Fibroblast of skin of right biceps (primary cell): ENCODE results near the gene TRIM4.
A peak's percentile ranks its signal among the peaks of the same experiment; 100 is the strongest.
"Not testable (repeated sequence)": the region's sequence is repeated elsewhere in the genome, so short reads cannot be mapped to it uniquely, and the experiment has no call there.

Source experiments
- DNase-seq: peaks from one replicate; pipeline ENCODE4 v3.0.0-alpha.2; 2013

Gene TRIM4

DNA sequence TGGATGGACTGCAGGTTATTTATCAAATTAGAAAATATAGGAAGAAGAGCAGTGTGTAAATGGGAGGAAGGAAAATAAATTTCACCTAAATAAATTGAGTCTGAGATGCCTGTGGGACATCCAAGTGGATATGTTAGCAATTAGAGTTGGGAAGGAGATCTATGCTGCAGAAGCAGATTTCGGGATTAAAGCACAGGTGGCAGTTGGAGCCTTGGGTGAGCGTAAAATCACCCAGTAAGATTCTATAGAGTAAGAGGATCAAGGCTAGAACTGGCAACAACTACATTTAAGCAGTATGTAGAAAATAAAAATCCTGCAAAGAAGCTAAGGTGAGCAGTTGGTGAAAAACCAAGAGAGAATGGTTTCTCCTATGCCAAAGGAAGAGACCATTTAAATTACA lies 8.4 kb downstream of the TRIM4 start:
- no peak for DNase-seq

GRCh38 chr7:99901581-99901980 lies 17.7 kb downstream of the TRIM4 start:
- no peak for DNase-seq

DNA sequence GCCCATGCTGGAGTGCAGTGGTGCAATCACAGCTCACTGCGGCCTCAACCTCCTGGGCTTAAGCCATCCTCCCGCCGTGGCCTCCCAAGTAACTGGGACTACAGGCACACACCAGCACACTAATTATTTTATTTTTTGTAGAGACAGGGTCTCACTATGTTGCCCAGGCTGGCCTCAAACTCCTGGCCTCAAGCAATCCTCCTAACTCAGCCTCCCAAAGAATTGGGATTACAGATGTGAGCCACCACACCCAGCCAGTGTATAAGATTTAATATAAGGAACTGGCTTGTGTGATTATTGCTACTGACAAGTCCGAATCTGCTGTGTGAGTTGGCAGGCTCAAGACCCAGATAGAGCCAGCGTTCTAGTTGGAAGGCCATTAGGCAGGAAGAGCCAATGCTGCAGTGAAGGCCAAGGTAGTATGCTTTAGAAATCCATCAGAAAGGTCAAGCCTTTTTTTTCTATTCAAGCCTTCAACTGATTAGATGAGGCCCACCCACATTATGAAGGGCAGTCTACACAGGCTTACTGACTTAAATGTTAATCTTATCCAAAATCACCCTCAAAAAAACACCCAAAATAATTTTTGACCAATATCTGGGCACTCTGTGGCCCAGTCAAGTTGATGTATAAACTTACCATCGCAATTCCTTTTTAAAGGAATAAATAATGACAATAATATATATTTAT lies 19.4 kb downstream of the TRIM4 start:
- no peak for DNase-seq

GRCh38 chr7:99898836-99899235 lies 20.5 kb downstream of the TRIM4 start:
- no peak for DNase-seq

- no peak for DNase-seq
Measured at GRCh38 chr7:99898023-99898357, 21.3 kb downstream of the TRIM4 start.

GRCh38 chr7:99897322-99898022 lies 21.9 kb downstream of the TRIM4 start:
- no peak for DNase-seq

DNA sequence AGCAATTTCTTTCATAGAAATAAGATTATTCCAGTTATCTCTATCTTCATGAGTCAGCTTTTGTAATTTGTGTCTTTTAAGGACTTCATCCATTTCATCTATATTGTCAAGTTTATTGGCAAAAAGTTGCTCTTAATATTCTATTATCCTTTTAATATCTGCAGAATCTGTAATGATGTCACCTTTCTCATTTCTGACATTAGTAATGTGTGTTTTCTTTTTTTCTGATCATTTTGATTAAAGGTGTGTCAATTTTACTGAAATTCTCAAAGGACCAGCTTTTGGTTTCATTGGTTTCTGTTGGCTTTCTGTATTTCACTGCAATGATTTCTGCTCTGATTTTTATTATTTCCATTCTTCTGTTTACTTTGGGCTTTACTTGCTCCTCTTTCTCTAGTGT lies 24.6 kb downstream of the TRIM4 start:
- DNase-seq, result no peak

- no peak for DNase-seq
Measured at GRCh38 chr7:99893280-99893679, 26.1 kb downstream of the TRIM4 start.

GRCh38 chr7:99890348-99890747 lies 29.0 kb downstream of the TRIM4 start:
- DNase-seq, result not testable (repeated sequence)

DNA sequence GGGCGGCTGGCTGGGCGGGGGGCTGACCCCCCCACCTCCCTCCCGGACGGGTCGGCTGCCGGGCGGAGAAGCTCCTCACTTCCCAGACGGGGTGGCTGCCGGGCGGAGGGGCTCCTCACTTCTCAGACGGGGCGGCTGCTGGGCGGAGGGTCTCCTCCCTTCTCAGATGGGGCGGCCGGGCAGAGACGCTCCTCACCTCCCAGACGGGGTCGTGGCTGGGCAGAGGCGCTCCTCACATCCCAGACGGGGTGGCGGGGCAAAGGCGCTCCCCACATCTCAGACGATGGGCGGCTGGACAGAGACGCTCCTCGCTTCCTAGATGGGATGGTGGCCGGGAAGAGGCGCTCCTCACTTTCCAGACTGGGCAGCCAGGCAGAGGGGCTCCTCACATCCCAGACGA lies 31.0 kb downstream of the TRIM4 start:
- not testable (repeated sequence) for DNase-seq

DNA sequence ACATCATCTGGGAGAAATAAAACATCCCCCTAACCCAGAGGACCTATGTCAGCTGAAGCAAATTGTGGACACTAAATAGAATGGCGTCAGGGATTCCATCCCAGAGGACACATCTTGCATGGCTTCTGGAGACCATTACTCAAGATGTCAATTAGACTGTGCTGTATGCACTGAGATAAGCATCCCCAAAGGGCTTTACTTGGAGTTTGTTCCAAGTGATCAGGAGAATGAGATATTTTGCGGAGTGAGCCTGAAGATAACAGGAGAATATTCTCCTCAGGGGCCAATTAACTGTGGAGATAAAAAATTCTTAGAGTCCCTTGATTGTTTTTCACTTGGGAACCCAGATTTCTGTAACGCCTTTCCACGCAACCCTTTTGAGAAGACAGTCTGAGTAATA lies 38.0 kb downstream of the TRIM4 start:
- DNase-seq, result no peak

DNA sequence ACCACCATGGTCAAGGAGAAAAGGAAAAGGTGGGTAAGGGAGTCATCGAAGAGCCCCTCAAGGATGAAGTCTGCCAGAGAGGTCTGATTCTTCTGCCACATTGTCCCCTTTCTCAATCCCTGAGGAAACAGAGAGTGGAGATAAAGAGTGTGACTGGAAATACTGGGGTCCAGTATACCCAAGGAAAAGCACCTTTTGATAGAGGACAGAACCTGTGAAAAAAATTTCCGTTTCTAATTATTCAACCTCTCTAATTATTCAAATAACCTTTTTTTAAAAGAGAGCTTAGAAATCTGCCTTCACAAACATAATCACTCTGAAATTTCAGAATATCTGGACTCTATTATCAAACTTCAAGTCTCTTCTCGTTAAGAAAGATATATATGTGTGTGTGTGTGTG lies 42.4 kb downstream of the TRIM4 start, which contains the start of gene OR2AE1:
Gene OR2AE1, minus strand, starts transcription at position 101 of the 400 bp plus-strand sequence. Its CDS starts 0 bp downstream, at position 101.
- no peak for DNase-seq

- DNase-seq, result no peak
Measured at GRCh38 chr7:99876491-99876890, 42.8 kb downstream of the TRIM4 start.

- DNase-seq, result no peak
Measured at GRCh38 chr7:99868246-99868645, 51.1 kb downstream of the TRIM4 start.

DNA sequence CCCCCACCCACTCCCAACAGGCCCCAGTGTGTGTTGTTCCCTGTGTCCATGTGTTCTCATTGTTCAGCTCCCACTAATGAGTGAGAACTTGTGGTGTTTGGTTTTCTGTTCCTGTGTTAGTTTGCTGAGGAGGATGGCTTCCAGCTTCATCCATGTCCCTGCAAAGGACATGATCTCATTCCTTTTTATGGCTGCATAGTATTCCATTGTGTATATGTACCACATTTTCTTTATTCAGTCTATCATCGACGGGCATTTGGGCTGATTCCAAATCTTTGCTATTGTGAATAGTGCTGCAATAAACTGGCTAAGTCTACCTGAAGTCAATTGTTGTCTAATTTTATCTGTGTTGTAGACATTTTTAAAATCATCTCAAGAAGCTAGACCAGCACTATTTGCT lies 51.9 kb downstream of the TRIM4 start:
- DNase-seq, result not testable (repeated sequence)

DNA sequence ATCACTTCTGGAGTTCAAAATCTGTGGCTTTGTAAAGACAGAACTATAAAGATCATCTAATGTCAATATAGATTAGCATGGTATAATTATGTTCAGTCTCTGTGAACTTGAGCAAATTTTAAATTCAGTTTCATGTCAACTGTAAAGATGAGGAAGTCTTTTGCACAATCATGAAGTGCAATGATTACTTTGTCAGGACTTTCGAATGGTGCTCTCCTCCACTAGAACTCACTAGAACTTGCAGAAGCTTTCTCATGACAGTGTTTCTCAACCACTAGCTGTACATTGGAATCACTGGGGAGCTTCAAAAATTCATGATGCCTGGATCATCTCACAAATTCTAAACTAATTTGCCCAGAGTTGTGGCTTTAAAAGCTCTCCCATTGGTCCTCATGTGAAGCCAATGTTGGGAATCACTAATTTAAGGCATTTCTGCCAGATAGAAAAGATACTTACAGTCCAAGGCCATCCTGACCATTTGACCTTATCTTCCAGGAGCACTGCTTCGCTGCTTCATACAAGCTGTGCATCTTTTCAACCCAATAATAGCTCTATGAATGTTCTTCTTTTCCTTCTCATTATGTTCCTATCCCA lies 55.4 kb downstream of the TRIM4 start:
- no peak for DNase-seq

- DNase-seq, result peak; percentile 25
Measured at GRCh38 chr7:99860281-99861127, 58.8 kb downstream of the TRIM4 start.

GRCh38 chr7:99855236-99855635 lies 64.1 kb downstream of the TRIM4 start:
- DNase-seq, result no peak

DNA sequence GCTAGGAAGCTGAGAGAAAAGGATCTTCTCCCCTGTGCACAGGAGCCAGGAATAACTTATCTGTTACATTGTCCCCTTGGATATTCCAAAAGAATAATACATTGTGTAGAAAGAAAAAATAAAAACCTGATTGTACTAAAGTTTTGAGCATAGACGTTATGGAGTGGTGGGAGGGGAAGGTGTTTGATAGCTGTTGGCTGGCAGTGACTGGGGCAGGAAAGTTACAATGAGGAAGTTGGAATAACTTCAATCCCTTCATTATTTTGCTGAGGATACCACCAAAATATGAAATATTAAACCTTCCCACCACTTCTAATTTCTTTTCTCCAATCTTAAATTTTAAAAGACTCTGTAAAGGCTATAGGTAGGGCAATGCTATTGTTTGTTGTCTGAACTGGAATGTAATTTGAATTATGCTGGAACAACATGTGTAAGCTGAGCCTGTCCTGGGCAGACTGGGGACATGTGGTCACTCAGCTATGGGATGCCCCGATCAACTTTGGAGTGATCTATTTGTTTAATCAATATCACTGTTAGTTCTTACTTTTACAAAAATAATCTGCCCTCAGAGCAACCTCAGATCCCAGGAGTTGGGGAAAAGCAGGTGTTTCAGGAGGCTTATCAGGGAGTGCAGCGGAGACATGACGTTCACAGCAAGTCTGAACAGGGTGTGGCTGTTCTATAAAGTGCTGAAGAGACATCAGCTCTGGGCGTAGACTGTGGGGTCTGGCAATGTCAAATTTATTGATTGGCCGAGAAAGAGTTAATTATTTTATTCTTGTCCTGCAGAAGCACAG lies 70.7 kb downstream of the TRIM4 start:
- no peak for DNase-seq

DNA sequence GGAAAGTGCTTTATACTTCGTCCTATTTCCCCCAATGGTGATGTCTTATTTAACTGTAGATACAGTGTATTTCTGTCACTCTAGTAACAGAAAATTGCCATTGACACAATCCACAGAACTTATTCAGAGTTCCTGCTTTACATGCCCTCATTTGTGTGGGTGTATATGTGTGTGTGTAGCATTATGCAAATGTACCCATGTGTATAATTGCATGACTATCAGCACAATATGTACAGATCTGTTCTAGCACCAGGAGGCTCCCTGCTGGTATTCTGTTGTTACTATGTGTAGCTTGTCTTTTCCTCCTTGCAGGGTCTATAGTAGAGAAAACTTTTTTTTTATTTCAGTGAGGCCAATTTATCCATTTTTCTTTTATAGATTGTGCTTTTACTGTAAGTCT lies 75.0 kb downstream of the TRIM4 start:
- no peak for DNase-seq

DNA sequence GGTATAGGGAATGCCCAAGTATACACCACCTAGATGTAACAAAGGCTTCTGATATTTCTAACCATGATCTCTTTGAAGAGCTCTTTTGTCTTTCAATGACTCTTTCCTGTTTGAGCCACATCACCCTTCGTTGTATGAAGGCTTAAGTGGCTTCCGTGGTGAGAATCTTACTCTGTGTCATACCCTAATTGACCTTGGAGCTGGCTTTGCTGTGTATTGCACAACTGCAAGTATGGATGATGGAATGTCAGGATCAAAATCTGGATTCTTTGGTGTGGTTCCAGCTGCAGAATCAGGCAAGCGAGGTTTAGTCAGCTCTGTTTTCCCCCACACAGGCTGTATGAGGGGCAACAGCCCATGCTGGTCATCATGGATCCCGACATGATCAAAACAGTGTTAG lies 75.5 kb downstream of the TRIM4 start:
- DNase-seq, result peak; percentile 36

GRCh38 chr7:99842926-99843325 lies 76.4 kb downstream of the TRIM4 start:
- no peak for DNase-seq
